Measurements from ENCODE around the gene SNX11.

Gene SNX11

DNA sequence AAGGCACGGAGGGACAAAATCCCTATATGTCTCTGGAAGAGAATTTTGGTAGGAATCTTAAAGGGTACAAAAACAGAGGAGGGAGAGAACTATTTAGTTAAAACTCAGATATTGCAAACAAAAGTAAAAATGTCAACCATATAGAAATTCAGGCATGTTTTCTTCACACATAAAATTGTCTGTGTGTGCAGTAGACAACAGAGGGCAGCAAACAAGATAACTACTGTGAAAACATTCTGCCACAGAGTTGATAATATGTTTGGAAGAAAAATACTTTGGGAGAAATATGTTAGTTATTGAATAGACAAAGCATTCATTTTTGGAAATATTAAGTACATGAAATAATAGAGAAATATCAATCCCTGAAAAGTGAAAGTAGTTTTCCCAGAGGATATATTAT lies 56.2 kb downstream of the SNX11 start:
- DNase-seq = no peak

DNA sequence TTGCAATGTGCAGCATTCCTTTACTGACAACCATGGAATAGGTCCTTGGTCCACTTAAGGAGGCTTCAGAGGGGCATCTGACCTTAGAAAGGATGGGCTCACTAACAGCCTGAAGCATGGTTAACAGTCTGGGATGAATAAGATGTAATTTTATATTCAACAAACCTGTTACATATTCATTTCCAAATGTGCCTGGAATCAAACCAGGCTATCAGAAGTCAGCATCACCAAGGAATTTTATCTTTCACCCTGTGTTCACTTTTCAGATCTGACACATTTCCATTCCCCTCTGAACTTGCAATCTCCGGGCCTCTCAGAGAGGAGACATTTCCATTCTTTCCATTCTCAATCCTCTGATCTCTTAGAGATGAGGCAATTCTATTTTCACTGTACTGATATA lies 62.4 kb downstream of the SNX11 start:
- DNase-seq = no peak

Data from activated CD4-positive, alpha-beta T cell treated with anti-CD3 and anti-CD28 coated beads, Interleukin-2, amount 50 U/mL, for 1 hour (primary cell).